GM12873 (cell line): ENCODE measurements around the gene EXOC3L1.

Experiments
- TF ChIP-seq, protein P1 (sequence below): IDR thresholded peaks from 2 replicates; pipeline ENCODE4 v1.5.1; 2012; ENCODE audit warnings: low read depth, mild to moderate bottlenecking, moderate library complexity, low read length, control low read depth; ENCODE audit not compliant: insufficient read depth; ENCODE audit errors: missing control alignments

EXOC3L1 gene

GRCh38 chr16:67147437-67148140 lies 42.3 kb downstream of the EXOC3L1 start:
- TF ChIP-seq, protein P1, sequence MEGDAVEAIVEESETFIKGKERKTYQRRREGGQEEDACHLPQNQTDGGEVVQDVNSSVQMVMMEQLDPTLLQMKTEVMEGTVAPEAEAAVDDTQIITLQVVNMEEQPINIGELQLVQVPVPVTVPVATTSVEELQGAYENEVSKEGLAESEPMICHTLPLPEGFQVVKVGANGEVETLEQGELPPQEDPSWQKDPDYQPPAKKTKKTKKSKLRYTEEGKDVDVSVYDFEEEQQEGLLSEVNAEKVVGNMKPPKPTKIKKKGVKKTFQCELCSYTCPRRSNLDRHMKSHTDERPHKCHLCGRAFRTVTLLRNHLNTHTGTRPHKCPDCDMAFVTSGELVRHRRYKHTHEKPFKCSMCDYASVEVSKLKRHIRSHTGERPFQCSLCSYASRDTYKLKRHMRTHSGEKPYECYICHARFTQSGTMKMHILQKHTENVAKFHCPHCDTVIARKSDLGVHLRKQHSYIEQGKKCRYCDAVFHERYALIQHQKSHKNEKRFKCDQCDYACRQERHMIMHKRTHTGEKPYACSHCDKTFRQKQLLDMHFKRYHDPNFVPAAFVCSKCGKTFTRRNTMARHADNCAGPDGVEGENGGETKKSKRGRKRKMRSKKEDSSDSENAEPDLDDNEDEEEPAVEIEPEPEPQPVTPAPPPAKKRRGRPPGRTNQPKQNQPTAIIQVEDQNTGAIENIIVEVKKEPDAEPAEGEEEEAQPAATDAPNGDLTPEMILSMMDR = no peak

DNA sequence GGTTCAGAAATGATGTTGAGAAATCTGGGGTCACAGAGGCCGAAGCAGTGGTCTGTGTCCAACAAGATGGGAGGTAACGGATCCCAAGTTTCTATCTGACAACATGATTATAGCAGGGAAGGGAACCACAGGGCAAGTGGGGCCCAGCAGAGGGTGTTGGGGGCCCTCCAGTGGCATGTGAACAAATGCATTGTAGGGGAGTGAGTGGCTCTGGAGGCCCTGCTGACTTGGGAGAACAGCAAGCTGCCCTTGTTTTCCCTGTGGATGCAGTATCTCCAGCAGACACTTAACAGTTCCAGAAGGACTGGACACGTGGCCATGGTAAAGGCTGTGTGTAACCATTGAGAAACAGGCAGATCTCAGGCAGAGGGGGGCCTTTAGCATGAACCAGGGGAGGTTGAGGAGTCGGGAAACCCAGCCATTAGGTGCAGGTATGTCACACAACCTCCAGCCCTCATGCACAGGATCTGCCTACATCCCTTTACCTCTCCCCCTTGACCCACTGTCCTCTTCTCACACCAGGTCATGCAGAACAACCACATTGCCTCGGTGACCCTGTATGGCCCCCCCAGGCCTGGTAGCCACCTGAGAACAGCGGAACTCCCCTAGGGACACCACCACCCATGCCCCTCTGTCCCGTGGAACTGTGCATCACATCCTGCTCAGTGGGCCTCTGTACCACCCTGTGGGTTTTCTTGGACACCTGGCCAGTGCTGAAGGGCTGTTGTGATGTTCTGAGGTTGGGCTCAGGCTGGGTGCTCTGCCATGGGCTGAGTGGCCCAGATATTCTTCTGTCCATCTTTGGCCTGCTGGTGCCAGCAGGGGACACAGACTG lies 43.2 kb downstream of the EXOC3L1 start:
- TF ChIP-seq, protein P1 = no peak

- TF ChIP-seq, protein P1 = no peak
Observed at GRCh38 chr16:67145746-67146145, 44.2 kb downstream of the EXOC3L1 start.

DNA sequence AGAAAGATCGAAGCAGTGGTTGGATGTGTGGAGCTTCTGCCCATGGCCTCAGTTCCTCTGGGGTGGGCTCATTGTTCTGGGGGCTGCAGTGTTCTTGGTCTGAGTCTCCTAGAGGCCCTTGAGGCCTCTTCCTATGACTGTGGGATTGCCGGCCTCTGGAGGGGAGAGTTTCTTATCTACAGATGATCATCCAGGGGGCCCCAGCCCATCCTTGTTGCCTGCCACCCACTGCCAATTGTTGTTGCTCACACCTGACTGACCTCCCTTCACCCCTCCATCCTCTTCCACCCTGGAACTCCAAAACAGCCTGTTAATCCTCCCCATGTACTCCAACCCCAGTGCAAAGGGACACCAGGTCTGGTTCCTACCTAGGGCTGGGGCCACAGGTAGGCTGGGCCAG lies 45.0 kb downstream of the EXOC3L1 start:
- TF ChIP-seq, protein P1 = no peak

- TF ChIP-seq, protein P1 = no peak
Observed at GRCh38 chr16:67142342-67142741, 47.6 kb downstream of the EXOC3L1 start.

GRCh38 chr16:67141391-67141790 lies 48.5 kb downstream of the EXOC3L1 start:
- TF ChIP-seq, protein P1 = no peak

DNA sequence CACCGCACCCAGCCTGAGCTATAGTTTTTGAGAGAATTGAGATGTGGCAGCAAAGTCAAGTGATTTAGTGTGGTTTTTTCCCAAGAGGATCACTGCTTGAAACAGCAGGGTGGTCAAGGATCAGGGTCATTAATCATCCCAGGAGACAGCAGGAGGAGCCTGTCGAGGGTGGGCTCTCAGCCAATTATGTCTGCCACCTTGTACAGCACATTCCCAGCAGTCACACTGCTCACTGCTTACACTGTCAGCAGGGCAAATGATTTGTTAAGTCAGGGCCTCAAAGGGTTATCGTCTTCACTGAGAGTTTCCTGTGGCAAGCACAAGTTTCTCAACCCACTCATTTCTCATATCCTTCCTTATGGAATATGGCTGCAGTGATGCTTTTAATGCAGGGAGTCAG lies 52.3 kb downstream of the EXOC3L1 start:
- TF ChIP-seq, protein P1 = no peak
